Upper lobe of left lung (tissue), 4 donors: Measurements from ENCODE around the gene CRTC1.

Experiments
- EP300 ChIP-seq, 4 donors: sonication (generic); formaldehyde crosslinking; IDR thresholded peaks; one replicate each; pipeline ENCODE4 v1.5.1; 2017; ENCODE audit warnings: antibody characterized with exemption in 4 of 4, control low read depth in 2 of 4
- POLR2A ChIP-seq, 4 donors: fragments of 450-650 bp; IDR thresholded peaks; one replicate each; pipeline ENCODE4 v1.5.1; 2016 to 2017; ENCODE audit warnings: antibody characterized with exemption in 4 of 4, mild to moderate bottlenecking in 2 of 4
- POLR2AphosphoS5 ChIP-seq, 2 donors: sonication (generic); formaldehyde crosslinking; IDR thresholded peaks; one replicate each; pipeline ENCODE4 v1.5.1; 2017; ENCODE audit warnings: antibody characterized with exemption in 2 of 2
- TF ChIP-seq, protein P1 (sequence below), 6 experiments: fragments of 450-650 bp in 4 of 6; fragments of 200-600 bp in 2 of 6; sonication (generic) in 2 of 6; IDR thresholded peaks; one replicate each; pipeline ENCODE4 v1.5.1; 2016 to 2019; ENCODE audit warnings: antibody characterized with exemption in 6 of 6

DNA sequence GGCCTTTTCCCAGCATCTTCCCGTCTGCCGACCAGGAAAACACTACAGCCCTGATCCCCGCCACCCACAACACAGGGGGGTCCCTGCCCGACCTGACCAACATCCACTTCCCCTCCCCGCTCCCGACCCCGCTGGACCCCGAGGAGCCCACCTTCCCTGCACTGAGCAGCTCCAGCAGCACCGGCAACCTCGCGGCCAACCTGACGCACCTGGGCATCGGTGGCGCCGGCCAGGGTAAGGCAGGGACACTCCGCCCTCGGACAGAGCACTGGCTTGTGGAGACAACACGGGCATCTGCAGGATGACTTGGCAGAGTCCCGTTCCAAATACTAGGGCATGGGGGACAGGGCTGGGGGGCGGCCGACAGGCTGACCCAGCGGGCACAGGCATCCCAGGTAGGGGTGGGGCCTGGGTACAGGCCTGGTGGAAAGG is 76.5 kb downstream of the CRTC1 start:
- TF ChIP-seq, protein P1, sequence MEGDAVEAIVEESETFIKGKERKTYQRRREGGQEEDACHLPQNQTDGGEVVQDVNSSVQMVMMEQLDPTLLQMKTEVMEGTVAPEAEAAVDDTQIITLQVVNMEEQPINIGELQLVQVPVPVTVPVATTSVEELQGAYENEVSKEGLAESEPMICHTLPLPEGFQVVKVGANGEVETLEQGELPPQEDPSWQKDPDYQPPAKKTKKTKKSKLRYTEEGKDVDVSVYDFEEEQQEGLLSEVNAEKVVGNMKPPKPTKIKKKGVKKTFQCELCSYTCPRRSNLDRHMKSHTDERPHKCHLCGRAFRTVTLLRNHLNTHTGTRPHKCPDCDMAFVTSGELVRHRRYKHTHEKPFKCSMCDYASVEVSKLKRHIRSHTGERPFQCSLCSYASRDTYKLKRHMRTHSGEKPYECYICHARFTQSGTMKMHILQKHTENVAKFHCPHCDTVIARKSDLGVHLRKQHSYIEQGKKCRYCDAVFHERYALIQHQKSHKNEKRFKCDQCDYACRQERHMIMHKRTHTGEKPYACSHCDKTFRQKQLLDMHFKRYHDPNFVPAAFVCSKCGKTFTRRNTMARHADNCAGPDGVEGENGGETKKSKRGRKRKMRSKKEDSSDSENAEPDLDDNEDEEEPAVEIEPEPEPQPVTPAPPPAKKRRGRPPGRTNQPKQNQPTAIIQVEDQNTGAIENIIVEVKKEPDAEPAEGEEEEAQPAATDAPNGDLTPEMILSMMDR (IDR thresholded peaks at IDR 0.05): no peak
- TF ChIP-seq POLR2AphosphoS5 (IDR thresholded peaks at IDR 0.05) (no peak), POLR2A (IDR thresholded peaks at IDR 0.05) (no peak), EP300 (IDR thresholded peaks at IDR 0.05) (no peak)
